Immature natural killer cell (primary cell): Measurements from ENCODE around the gene TNFSF10. TPM values are rescaled to one million over a fixed set of nuclear protein-coding genes. Genes with fewer than 3 reads are reported as not detected.
"Not testable (repeated sequence)": the region's sequence is repeated elsewhere in the genome, so short reads cannot be mapped to it uniquely, and the experiment has no call there.

Experiments
- DNase-seq, 3 donors: peaks; one replicate each; pipeline ENCODE4 v3.0.0; 2022; ENCODE audit warnings: mixed read lengths in 1 of 3
- H3K27ac Mint-ChIP-seq, 6 donors: one replicate each; pipeline ENCODE4 v1.8.0; 2020; ENCODE audit warnings: mixed read lengths in 6 of 6, mild to moderate bottlenecking in 5 of 6, inconsistent platforms in 4 of 6, moderate library complexity in 3 of 6
- H3K27me3 Mint-ChIP-seq, 3 donors: one replicate each; pipeline ENCODE4 v1.8.0; 2020 to 2021; ENCODE audit warnings: low read depth in 3 of 3, mild to moderate bottlenecking in 3 of 3, mixed read lengths in 3 of 3, moderate library complexity in 3 of 3, inconsistent platforms in 1 of 3
- H3K36me3 Mint-ChIP-seq, 3 donors: one replicate each; pipeline ENCODE4 v1.8.0; 2020; ENCODE audit warnings: mixed read lengths in 3 of 3, inconsistent platforms in 2 of 3, mild to moderate bottlenecking in 2 of 3
- H3K4me1 Mint-ChIP-seq, 2 donors: one replicate each; pipeline ENCODE4 v1.8.0; 2020; ENCODE audit warnings: inconsistent platforms in 2 of 2, mild to moderate bottlenecking in 2 of 2, mixed read lengths in 2 of 2, moderate library complexity in 1 of 2
- H3K4me3 Mint-ChIP-seq, 5 donors: one replicate each; pipeline ENCODE4 v1.8.0; 2020; ENCODE audit warnings: mild to moderate bottlenecking in 5 of 5, mixed read lengths in 5 of 5, inconsistent platforms in 3 of 5, moderate library complexity in 3 of 5
- H3K9me3 Mint-ChIP-seq, 6 donors: one replicate each; pipeline ENCODE4 v1.8.0; 2020; ENCODE audit warnings: mild to moderate bottlenecking in 6 of 6, mixed read lengths in 6 of 6, inconsistent platforms in 4 of 6, moderate library complexity in 3 of 6
- polyA plus RNA-seq, 3 donors: library from polyadenylated mRNA; unstranded; fragments of 300-500 nt; fragmentation: Illumina TruSeq; gene quantifications; one replicate each; pipeline ENCODE4 v1.2.3, GENCODE V29; 2021

The TNFSF10 gene
- polyA plus RNA-seq, 3 donors from 2014 or later: 30.8 to 49.7 (median 44.6) TPM

DNA sequence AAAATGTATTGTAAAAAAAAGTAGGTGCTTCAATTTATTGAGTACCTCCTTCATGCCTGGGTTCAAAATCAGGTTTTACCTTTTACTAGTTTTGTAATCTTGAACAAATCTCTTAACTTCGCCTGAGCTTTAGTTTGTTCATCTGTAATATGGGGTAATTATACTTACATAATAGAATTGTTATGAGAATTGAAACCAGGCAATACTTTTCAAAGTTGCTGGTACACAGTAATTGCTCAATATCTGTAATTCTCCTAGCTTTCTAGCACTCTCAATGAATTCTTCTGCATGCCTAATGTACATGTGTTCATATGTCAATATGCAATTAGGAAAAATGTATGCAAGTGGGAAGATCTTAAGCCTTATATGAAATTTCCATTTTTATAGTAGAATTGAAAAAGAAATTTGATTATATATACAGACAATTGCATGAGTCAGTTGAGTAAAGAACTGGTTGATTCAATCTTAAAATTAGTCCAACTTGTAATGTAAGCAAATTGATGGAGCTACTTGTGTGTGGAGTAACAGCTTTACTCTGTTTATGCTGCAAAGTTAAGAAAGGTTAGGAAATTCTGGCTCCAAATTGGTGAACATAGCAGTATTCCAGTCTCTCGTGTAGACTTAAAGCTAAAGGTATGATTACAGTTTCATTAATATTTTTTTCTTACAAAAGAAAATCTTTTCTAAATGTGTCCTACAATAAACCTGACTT, 4.1 kb downstream of the TNFSF10 start:
- no peaks in the 10 kb centered on the region for H3K9me3 Mint-ChIP-seq
- H3K36me3 Mint-ChIP-seq: peaks cover 22 to 28% (median 23%) of the 10 kb centered on the region in 3 donors
- no peaks in the 10 kb centered on the region for H3K27me3 Mint-ChIP-seq
- no peak for DNase-seq
- H3K27ac Mint-ChIP-seq: peak overlapping the region in 3 of 6 donors; percentile 52 to 87 (median 67)
- peaks cover 86 to 92% of the 10 kb centered on the region in 2 donors for H3K4me1 Mint-ChIP-seq
- peak overlapping the region in 4 of 5 donors; percentile 8 to 62 (median 31) for H3K4me3 Mint-ChIP-seq

DNA sequence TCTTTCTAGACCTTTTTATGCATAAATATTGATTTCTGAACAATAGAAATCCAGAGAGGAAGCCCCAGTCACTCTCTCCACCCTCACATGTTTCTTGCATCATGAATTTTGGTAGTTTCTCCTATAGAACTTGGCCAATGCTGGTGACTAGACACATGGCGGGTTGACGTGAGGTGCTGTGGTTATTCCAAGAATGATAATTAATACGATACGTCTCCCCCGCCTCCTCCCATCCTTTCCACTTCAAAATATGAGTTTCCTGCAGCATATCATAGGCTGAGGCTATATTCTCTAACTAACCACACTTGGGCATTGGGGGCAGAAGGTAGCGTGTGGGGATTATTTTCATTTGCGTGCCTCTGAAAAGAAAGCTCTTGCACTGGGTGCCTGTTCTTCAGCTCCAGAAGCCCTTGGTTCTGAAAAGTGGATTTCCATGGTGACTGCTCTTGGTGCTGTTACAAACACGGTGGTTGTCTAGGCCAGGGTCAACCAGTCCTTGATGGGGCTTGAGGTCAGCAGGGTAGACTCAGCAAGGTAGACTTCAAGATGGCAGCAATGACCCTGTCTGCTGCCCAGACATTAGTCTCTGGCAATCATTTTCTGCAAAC, 5.3 kb downstream of the TNFSF10 start:
- Mint-ChIP-seq H3K9me3 (no peaks in the 10 kb centered on the region), H3K36me3 (peaks cover 23 to 37% (median 30%) of the 10 kb centered on the region in 3 donors), H3K4me3 (peak overlapping the region; percentile 23 to 71 (median 44)), H3K4me1 (peaks cover 84 to 94% of the 10 kb centered on the region in 2 donors), H3K27ac (peak overlapping the region in 5 of 6 donors; percentile 37 to 86 (median 71)), H3K27me3 (no peaks in the 10 kb centered on the region)
- no peak for DNase-seq

DNA sequence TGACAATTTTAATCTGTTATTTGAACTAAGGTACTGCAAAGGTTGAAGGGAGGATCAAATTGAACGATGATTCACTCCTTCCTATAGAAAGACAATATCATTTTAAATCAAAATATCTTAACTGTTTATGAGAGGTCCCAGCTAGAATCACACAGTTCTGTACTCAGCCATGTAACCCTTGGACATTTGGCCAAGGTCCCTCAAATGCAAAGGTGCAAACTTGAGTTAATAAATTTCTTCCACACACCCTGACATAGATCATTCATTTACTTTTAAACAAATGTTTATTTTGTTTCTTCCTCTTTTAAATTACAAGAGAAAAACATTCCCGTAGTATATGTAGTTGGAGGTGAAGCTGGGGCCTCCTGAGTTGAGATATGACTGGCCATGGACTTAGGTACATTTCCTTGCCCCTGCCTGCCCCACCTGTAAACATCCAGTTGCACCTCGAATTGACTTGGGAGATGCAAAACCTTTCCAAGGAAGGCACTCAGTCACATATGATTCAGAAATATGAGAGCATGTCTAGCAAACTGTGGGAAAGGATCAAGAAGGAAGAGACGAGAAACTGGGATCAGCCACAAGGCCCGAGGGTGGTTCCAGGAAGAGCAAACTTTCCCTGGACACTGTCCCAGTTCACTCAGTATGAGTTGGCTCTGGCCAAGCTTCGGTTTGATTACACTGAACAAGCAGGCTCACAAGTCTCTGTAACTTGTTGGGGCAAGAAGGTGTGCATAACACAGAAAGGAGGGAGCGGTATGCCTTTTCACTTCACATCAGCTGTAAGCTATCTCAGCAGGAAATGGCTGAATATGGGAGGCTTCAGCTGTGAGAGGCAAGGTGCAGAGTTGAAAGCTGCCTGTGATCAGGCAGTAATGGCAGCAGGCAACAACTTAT, 6.7 kb downstream of the TNFSF10 start:
- H3K36me3 Mint-ChIP-seq: peaks cover 34 to 47% (median 39%) of the 10 kb centered on the region in 3 donors
- H3K9me3 Mint-ChIP-seq: no peaks in the 10 kb centered on the region
- H3K4me1 Mint-ChIP-seq: peaks cover 89 to 99% of the 10 kb centered on the region in 2 donors
- peak overlapping the region; percentile 22 to 78 (median 60) for H3K4me3 Mint-ChIP-seq
- peak overlapping the region; percentile 34 to 90 (median 83) for H3K27ac Mint-ChIP-seq
- H3K27me3 Mint-ChIP-seq: no peaks in the 10 kb centered on the region
- no peak for DNase-seq

DNA sequence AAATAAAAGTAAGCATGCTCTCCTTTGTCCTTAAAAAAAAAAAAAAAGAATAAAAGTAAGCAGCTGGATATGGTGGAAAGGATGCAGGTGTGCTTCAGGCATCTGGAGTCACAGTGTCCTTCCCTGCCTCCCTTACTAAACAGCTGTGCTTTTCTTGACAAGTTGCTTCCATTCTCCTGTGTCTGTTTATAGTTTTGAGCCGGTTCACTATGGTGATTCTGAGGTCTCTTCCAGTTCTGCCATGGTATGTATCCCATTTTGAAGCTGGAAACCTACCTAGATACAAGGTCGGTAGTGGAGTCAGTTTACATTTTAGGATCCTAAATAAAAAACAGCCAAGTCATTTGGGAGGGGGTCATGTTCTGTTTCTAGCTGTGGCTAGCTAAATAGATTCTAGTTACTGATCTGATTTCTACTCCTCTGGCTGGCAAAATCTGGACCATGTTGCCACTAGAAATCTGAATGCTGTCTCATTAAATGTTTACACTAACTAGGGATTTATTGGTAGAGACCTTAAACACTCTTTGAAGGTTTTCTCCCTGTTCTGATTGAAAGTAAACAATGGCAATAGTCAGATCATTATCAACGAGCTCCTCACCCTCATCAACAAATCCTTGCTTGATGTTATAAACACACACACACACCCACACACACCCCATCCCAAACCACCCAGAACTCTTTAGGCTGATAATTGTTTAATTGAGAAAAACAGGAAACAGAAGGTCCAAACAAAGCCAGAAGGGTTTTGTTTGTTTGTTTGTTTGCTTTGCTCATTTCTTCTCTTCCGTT, 7.9 kb downstream of the TNFSF10 start:
- Mint-ChIP-seq H3K27me3 (no peaks in the 10 kb centered on the region), H3K27ac (peak overlapping the region; percentile 55 to 85 (median 72)), H3K36me3 (peaks cover 45 to 57% (median 50%) of the 10 kb centered on the region in 3 donors), H3K4me3 (peak overlapping the region in 2 of 5 donors; percentile 42 to 52), H3K9me3 (no peaks in the 10 kb centered on the region), H3K4me1 (peaks cover 86 to 99% of the 10 kb centered on the region in 2 donors)
- DNase-seq: no peak

DNA sequence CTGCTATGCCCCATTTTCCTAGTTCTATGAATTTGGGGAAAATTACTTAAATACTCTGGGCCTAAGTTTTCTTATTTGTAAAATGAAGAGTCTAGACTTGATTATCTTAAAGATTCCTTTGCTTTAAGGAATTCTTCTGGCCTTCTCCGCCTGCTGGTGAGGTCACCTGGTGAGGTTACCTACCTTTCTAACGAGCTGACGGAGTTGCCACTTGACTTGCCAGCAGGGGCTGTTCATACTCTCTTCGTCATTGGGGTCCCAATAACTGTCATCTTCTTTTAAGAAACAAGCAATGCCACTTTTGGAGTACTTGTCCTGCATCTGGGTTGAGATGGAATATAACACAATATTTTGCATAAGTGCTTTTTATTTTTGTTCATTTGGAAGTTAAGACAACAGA, 8.6 kb downstream of the TNFSF10 start:
- Mint-ChIP-seq H3K4me1 (peaks cover 79 to 95% of the 10 kb centered on the region in 2 donors), H3K4me3 (no peak overlapping the region), H3K9me3 (no peaks in the 10 kb centered on the region), H3K27ac (peak overlapping the region; percentile 8 to 67 (median 56)), H3K36me3 (peaks cover 45 to 57% (median 55%) of the 10 kb centered on the region in 3 donors), H3K27me3 (no peaks in the 10 kb centered on the region)
- DNase-seq: no peak

DNA sequence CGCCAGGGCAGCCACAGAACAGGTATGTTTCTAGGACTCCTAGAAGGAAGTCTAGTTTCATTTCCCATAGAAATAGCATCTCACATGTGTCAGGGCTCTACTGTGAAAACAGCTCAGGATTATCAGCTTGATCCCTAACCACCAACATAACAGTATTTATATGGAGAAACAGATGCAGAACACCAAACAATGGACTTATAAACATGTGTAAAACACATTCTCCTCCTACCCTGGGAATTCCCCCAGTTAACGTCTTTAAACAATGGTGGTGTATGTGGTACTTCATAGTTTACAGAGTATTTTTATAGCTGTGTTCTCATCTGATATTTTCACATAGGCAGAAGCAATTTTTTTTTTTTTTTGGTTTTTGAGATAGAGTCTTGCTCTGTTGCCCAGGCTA, 9.7 kb downstream of the TNFSF10 start:
- Mint-ChIP-seq H3K27me3 (no peaks in the 10 kb centered on the region), H3K9me3 (no peaks in the 10 kb centered on the region), H3K27ac (peak overlapping the region; percentile 38 to 81 (median 74)), H3K36me3 (peaks cover 54 to 65% (median 64%) of the 10 kb centered on the region in 3 donors), H3K4me3 (peak overlapping the region; percentile 30 to 57 (median 37)), H3K4me1 (peaks cover 73 to 83% of the 10 kb centered on the region in 2 donors)
- DNase-seq: no peak

DNA sequence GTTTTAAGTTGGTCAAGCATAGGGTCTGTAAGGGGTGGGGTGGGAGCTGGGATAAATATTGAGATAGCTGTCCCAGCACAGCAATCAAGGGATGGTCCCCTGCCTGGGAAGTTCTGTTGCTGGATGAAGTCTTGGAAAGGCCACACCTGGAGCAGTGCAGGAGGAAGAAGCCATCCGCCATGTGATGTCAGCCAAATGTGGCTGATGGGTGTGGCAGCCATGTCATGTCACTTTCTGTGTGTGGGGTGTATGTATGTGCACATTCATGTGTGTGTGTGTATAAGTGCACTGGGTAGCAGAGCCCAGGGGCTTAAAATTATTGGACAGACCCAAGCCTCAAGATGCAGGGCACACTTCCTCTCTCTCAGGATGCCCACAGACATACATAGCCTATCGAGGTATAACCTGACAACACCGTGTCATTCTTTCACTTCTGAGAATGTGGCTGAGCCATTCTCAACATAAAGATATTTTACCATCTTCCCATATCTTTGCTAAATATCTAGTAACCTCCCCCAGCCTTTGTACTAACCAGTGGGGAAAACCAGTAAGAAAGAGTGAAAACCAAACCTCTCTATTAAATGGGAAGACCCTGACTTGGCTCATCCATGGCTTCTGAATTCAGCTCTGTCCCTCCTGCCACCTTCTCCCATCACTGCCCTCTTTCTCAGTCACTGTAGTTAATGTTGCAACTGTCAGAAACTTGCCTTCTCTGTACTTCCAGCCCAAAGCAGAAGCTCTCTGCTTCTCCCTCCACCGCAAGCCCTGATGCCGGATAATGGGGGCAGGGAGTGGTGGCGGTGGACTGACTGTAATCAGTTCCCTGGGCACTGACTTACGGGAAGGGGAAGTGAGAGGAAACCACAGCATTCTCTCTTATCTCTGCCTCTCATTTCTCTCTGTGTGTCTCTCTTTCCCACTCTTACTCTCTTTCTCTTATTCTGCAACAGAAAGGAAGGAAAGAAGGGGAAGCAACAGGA, 11.2 kb downstream of the TNFSF10 start:
- DNase-seq: peak in 1 of 3 donors; percentile 22
- Mint-ChIP-seq H3K27me3 (no peaks in the 10 kb centered on the region), H3K36me3 (peaks cover 63 to 70% (median 67%) of the 10 kb centered on the region in 3 donors), H3K27ac (peak overlapping the region; percentile 38 to 90 (median 87)), H3K4me1 (peaks cover 59 to 69% of the 10 kb centered on the region in 2 donors), H3K9me3 (no peaks in the 10 kb centered on the region), H3K4me3 (peak overlapping the region; percentile 41 to 82 (median 67))

DNA sequence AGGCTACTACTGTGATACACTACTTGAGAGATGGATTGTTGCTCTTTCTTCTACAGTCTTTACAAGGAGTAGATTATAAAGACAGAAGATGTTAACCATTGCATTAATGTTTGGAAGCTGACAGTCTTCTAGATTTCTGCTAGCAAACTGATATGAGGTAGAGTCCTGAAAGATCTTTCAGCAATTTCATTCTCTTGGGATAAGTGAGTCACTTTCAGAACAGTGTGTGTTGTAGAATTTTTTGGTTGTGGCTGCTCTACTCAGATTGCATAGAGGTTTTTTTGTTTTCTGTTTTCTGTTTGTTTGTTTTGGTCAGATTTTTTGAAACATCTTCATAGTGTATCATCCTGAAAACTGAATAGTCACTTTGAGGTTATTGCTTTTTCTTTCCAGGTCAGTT, 17.1 kb downstream of the TNFSF10 start:
- Mint-ChIP-seq H3K27me3 (no peaks in the 10 kb centered on the region), H3K4me3 (no peak overlapping the region), H3K36me3 (peaks cover 42 to 64% (median 50%) of the 10 kb centered on the region in 3 donors), H3K4me1 (peaks cover 4 to 17% of the 10 kb centered on the region in 2 donors), H3K9me3 (peaks cover 0 to 3% (median 0%) of the 10 kb centered on the region in 6 donors), H3K27ac (peak overlapping the region in 3 of 6 donors; percentile 8 to 66 (median 61))
- DNase-seq: no peak

DNA sequence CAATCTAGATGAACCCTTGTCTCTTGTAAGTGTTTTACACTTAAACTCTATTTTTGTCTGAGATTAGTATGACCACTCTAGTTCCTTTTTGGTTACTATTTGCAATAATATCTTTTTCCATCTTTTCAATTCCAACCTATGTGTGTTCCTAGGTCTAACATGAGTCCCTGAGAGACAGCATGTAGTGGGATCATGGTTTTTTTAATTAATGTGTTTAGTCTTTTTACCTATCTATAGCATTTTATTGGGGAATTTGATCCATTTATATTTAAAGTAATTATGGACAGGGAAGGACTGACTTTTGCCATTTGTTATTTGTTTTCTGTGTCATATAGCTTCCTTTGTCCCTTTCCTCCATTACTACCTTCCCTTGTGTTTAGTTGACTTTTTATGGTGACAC, 21.7 kb downstream of the TNFSF10 start:
- H3K9me3 Mint-ChIP-seq: peaks cover 0 to 3% (median 0%) of the 10 kb centered on the region in 6 donors
- H3K36me3 Mint-ChIP-seq: peaks cover 16 to 25% (median 24%) of the 10 kb centered on the region in 3 donors
- H3K27me3 Mint-ChIP-seq: peaks cover 0 to 2% (median 0%) of the 10 kb centered on the region in 3 donors
- peaks cover 2 to 6% of the 10 kb centered on the region in 2 donors for H3K4me1 Mint-ChIP-seq
- no peak overlapping the region for H3K27ac Mint-ChIP-seq
- no peak for DNase-seq
- no peak overlapping the region for H3K4me3 Mint-ChIP-seq

DNA sequence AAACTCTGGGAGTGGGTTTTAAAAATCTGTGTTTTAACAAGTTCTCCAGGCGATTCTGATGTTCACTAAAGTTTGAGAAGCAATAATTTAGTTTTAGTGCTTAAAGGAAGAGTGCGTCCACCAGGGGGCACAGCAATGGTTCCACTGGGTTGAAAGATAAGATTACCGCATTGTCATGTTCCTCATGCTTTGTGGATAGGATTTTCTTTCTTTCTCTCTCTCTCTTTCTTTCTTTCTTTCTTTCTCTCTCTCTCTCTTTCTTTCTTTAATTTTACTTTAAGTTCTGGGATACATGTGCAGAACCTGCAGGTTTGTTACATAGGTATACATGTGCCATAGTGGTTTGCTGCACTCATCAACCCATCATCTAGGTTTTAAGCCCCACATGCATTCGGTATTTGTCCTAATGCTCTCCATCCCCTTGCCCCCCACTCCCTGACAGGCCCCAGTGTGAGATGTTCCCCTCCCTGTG, 33.0 kb downstream of the TNFSF10 start:
- peak; percentile 58 to 69 (median 62) for DNase-seq
- not testable (repeated sequence) for H3K27me3 Mint-ChIP-seq, H3K27ac Mint-ChIP-seq, H3K4me1 Mint-ChIP-seq, H3K4me3 Mint-ChIP-seq, H3K36me3 Mint-ChIP-seq, H3K9me3 Mint-ChIP-seq

DNA sequence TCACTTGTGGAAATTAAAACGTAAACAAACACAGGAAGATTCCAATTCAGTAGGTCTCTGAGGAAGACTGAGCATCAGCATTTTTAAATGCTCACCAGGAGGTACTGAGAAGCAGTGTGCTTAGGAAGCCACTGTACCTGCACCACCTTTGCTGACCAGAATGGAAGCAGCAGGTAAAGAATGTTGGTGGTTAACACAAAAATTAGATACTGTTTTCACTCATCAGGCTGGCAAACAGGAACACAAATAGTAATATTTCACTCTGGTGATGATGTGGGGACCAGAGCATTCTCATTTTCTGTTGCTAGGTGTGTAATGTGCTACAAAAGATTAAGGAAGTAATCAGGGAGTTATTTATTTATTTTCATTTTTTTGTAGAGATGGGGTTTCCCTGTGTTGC, 45.1 kb downstream of the TNFSF10 start:
- no peak overlapping the region for H3K27ac Mint-ChIP-seq

DNA sequence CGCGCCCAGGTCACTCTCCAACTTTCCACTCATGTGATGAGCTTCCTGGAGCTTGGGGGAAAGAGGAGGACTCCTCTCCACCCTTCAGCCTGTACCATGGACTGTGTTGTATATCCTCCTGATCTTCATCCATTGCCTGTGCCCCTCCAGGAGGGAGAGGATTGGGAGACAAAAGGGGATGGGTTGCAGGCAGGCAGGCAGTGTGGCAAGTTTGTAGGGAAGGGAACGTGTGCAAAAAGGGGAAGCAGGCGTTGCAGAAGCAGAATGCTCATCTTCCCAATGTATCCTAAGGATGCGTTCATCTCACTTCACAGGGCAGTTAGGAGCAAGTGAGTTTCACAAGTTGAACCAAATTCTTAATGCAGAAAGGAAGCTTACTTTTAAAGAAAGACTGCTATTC, 46.9 kb downstream of the TNFSF10 start:
- peak overlapping the region in 4 of 5 donors; percentile 18 to 95 (median 87) for H3K4me3 Mint-ChIP-seq
- no peak for DNase-seq
- peaks cover 0 to 8% (median 0%) of the 10 kb centered on the region in 6 donors for H3K9me3 Mint-ChIP-seq
- peaks cover 0 to 3% (median 0%) of the 10 kb centered on the region in 3 donors for H3K27me3 Mint-ChIP-seq
- no peaks in the 10 kb centered on the region for H3K36me3 Mint-ChIP-seq
- peak overlapping the region in 1 of 6 donors; percentile 78 for H3K27ac Mint-ChIP-seq
- H3K4me1 Mint-ChIP-seq: peaks cover 11 to 13% of the 10 kb centered on the region in 2 donors

More for the DNA sequence above, 45.1 kb downstream of the TNFSF10 start:
- peaks cover 11 to 13% of the 10 kb centered on the region in 2 donors for H3K4me1 Mint-ChIP-seq
- no peaks in the 10 kb centered on the region for H3K9me3 Mint-ChIP-seq
- no peak overlapping the region for H3K4me3 Mint-ChIP-seq
- H3K27me3 Mint-ChIP-seq: peaks cover 0 to 3% (median 0%) of the 10 kb centered on the region in 3 donors
- DNase-seq: no peak
- H3K36me3 Mint-ChIP-seq: no peaks in the 10 kb centered on the region
